Right atrium auricular region (tissue), 2 donors: Measurements from ENCODE around the gene HIGD2B. TPM values are rescaled to one million over a fixed set of nuclear protein-coding genes. Genes with fewer than 3 reads are reported as not detected.

Source experiments
- DNase-seq: peaks from one replicate; pipeline ENCODE4 v3.0.0-alpha.2; 2019; ENCODE audit warnings: low spot score
- H3K27ac ChIP-seq, 2 donors: fragments of 200-600 bp; sonication (generic); 1 replicate in 1 of 2; 2 replicates in 1 of 2; pipeline ENCODE4 v1.5.1; 2016 to 2019
- H3K27me3 ChIP-seq, 2 donors: fragments of 200-600 bp; sonication (generic); one replicate each; pipeline versions ENCODE4 v1.5.1 to v1.6.0; 2017 to 2019
- H3K36me3 ChIP-seq: fragments of 200-600 bp; sonication (generic); one replicate; pipeline ENCODE4 v1.5.1; 2016
- H3K4me1 ChIP-seq, 2 donors: fragments of 200-600 bp; sonication (generic); one replicate each; pipeline versions ENCODE4 v1.5.1 to v1.6.0; 2017 to 2019
- H3K4me3 ChIP-seq, 2 donors: fragments of 200-600 bp; sonication (generic); 1 replicate in 1 of 2; 2 replicates in 1 of 2; pipeline ENCODE4 v1.5.1; 2017 to 2019; ENCODE audit warnings: mild to moderate bottlenecking in 1 of 2, moderate library complexity in 1 of 2
- H3K9me3 ChIP-seq, 2 donors: fragments of 200-600 bp; sonication (generic); one replicate each; pipeline ENCODE4 v1.5.1; 2019
- total RNA-seq, 2 donors: library from RNA; depleted of rRNA; stranded (reverse); fragments of >200 nt; gene quantifications; one replicate each; pipeline ENCODE4 v1.1.0, GENCODE V29; 2016
- TF ChIP-seq, protein P1 (sequence below), 2 donors: fragments of 200-600 bp; sonication (generic); IDR thresholded peaks; one replicate each; pipeline ENCODE4 v1.5.1; 2019; ENCODE audit warnings: antibody characterized with exemption in 2 of 2

HIGD2B gene, protein sequence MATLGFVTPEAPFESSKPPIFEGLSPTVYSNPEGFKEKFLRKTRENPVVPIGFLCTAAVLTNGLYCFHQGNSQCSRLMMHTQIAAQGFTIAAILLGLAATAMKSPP
- total RNA-seq = not detected

- peak within 1 kb of the TSS; percentile 59 to 68 for H3K4me3 ChIP-seq
- H3K36me3 ChIP-seq = no peaks in the 10 kb centered on the region
- no peaks in the 10 kb centered on the region for H3K27me3 ChIP-seq
- TF ChIP-seq, protein P1, sequence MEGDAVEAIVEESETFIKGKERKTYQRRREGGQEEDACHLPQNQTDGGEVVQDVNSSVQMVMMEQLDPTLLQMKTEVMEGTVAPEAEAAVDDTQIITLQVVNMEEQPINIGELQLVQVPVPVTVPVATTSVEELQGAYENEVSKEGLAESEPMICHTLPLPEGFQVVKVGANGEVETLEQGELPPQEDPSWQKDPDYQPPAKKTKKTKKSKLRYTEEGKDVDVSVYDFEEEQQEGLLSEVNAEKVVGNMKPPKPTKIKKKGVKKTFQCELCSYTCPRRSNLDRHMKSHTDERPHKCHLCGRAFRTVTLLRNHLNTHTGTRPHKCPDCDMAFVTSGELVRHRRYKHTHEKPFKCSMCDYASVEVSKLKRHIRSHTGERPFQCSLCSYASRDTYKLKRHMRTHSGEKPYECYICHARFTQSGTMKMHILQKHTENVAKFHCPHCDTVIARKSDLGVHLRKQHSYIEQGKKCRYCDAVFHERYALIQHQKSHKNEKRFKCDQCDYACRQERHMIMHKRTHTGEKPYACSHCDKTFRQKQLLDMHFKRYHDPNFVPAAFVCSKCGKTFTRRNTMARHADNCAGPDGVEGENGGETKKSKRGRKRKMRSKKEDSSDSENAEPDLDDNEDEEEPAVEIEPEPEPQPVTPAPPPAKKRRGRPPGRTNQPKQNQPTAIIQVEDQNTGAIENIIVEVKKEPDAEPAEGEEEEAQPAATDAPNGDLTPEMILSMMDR (IDR thresholded peaks at IDR 0.05) = no peak
- H3K4me1 ChIP-seq = no peaks in the 10 kb centered on the region
- peak within 1 kb of the TSS; percentile 84 to 89 for H3K27ac ChIP-seq
- no peaks in the 10 kb centered on the region for H3K9me3 ChIP-seq
- peak; percentile 85 for DNase-seq
Measured at GRCh38 chr15:72685925-72686794, at the start of gene HIGD2B, which contains the start of gene BBS4. Gene HIGD2B (minus strand): TSS chr15:72686182. CDS start chr15:72676374, 9,808 bp downstream. Gene BBS4 (plus strand): TSS chr15:72686207. CDS start chr15:72686228, 21 bp downstream.

- no peak overlapping the region for H3K27ac ChIP-seq
- no peaks in the 10 kb centered on the region for H3K27me3 ChIP-seq
- DNase-seq = no peak
- peaks cover 52% of the 10 kb centered on the region for H3K36me3 ChIP-seq
- H3K4me1 ChIP-seq = no peaks in the 10 kb centered on the region
- TF ChIP-seq, protein P1 (IDR thresholded peaks at IDR 0.05) = no peak
- no peak overlapping the region for H3K4me3 ChIP-seq
- no peaks in the 10 kb centered on the region for H3K9me3 ChIP-seq
Measured at GRCh38 chr15:72735111-72735510, 49.1 kb upstream of the HIGD2B start.

DNA sequence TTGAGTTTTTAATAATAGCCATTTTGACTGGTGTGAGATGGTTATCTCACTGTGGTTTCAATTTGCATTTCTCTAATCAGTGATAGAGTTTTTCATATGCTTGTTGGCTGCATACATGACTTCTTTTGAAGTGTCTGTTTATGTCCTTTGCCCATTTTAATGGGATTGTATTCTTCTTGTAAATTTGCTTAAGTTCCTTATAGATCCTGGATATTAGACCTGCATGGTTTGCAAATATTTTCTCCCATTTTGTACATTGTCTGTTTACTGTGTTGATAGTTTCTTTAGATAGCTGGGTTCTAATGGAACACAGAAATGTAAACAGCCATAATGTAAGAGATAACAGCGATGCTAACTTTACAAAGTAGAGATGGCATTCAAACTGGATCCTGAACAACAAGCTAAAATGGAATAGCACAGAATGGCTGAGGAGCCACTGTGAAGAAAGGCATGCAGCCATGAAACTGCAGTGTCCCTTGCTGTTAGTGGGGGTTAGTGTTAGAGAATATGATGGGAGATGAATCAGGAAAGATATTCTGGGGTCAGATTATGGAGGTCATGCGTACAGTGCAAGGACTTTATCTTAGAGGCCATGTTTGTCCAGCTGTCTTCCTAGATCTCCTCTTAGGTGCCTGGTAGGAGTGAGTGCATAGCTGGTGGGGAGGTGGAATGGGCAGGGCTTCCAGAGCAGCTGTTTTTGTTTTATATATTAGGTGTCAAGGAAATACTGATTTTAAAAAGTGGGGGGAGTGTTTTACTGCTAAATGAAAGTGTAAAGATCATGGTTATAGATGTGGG is 48.2 kb upstream of the HIGD2B start:
- no peaks in the 10 kb centered on the region for H3K27me3 ChIP-seq
- H3K4me3 ChIP-seq = no peak overlapping the region
- peaks cover 44% of the 10 kb centered on the region for H3K36me3 ChIP-seq
- TF ChIP-seq, protein P1 (IDR thresholded peaks at IDR 0.05) = no peak
- no peaks in the 10 kb centered on the region for H3K4me1 ChIP-seq
- H3K9me3 ChIP-seq = no peaks in the 10 kb centered on the region
- DNase-seq = no peak
- H3K27ac ChIP-seq = no peak overlapping the region

GRCh38 chr15:72732516-72732915 is 46.5 kb upstream of the HIGD2B start:
- Histone ChIP-seq H3K9me3 (no peaks in the 10 kb centered on the region), H3K4me1 (no peaks in the 10 kb centered on the region), H3K27me3 (no peaks in the 10 kb centered on the region), H3K27ac (no peak overlapping the region), H3K36me3 (peaks cover 40% of the 10 kb centered on the region), H3K4me3 (no peak overlapping the region)
- DNase-seq = no peak
- TF ChIP-seq, protein P1 (IDR thresholded peaks at IDR 0.05) = no peak

GRCh38 chr15:72732086-72732485 is 46.1 kb upstream of the HIGD2B start:
- Histone ChIP-seq H3K27ac (no peak overlapping the region), H3K27me3 (no peaks in the 10 kb centered on the region), H3K4me3 (no peak overlapping the region), H3K4me1 (no peaks in the 10 kb centered on the region), H3K36me3 (peaks cover 40% of the 10 kb centered on the region), H3K9me3 (no peaks in the 10 kb centered on the region)
- TF ChIP-seq, protein P1 (IDR thresholded peaks at IDR 0.05) = no peak
- DNase-seq = no peak
